CD14-positive monocyte (primary cell): ENCODE data around the gene DEGS1. TPM values are rescaled to one million over a fixed set of nuclear protein-coding genes. Genes with fewer than 3 reads are reported as not detected.

Experiments used
- DNase-seq, 3 donors: peaks; one replicate each; pipeline ENCODE4 v3.0.0-alpha.2; 2011 to 2022
- H2AFZ ChIP-seq: 2 replicates; pipeline ENCODE4 v1.6.0; 2012; ENCODE audit warnings: mild to moderate bottlenecking, low read depth, low read length, inconsistent platforms; ENCODE audit not compliant: insufficient read depth, poor library complexity, severe bottlenecking
- H3K27ac ChIP-seq, 2 donors: 1 replicate in 1 of 2; 2 replicates in 1 of 2; pipeline ENCODE4 v1.5.1; 2012 to 2013; ENCODE audit warnings: low read length in 2 of 2, control low read depth in 1 of 2, inconsistent platforms in 1 of 2, low read depth in 1 of 2, mild to moderate bottlenecking in 1 of 2
- H3K27me3 ChIP-seq, 2 donors: one replicate each; pipeline versions ENCODE4 v1.6.0 to v1.6.1; 2011 to 2013; ENCODE audit warnings: low read length in 2 of 2; ENCODE audit not compliant: control insufficient read depth in 2 of 2, insufficient read depth in 2 of 2
- H3K36me3 ChIP-seq, 2 donors: replicated peaks in 1 of 2; 1 replicate in 1 of 2; 2 replicates in 1 of 2; pipeline versions ENCODE4 v1.5.1 to v1.6.1; 2012 to 2013; ENCODE audit warnings: low read length in 2 of 2, control low read depth in 1 of 2, inconsistent platforms in 1 of 2, mild to moderate bottlenecking in 1 of 2; ENCODE audit not compliant: insufficient read depth in 2 of 2, control insufficient read depth in 1 of 2
- H3K4me1 ChIP-seq, 2 donors: 1 replicate in 1 of 2; 2 replicates in 1 of 2; pipeline versions ENCODE4 v1.5.1 to v1.6.1; 2012 to 2013; ENCODE audit warnings: low read length in 2 of 2, control low read depth in 1 of 2, inconsistent platforms in 1 of 2, mild to moderate bottlenecking in 1 of 2, moderate library complexity in 1 of 2; ENCODE audit not compliant: insufficient read depth in 2 of 2, control insufficient read depth in 1 of 2
- H3K4me2 ChIP-seq: replicated peaks from 2 replicates; pipeline ENCODE3; 2012; ENCODE audit warnings: low read length, moderate library complexity, mild to moderate bottlenecking; ENCODE audit not compliant: poor library complexity, severe bottlenecking; ENCODE audit errors: extremely low read depth
- H3K4me3 ChIP-seq, 3 experiments: fragments of 200-600 bp in 1 of 3; sonication (generic) in 1 of 3; replicated peaks in 1 of 3; 1 replicate in 2 of 3; 2 replicates in 1 of 3; pipeline ENCODE4 v1.5.1; 2011 to 2013; ENCODE audit warnings: low read length in 3 of 3, mild to moderate bottlenecking in 3 of 3, control low read depth in 2 of 3, low read depth in 2 of 3, inconsistent platforms in 1 of 3, moderate library complexity in 1 of 3
- H3K79me2 ChIP-seq: 2 replicates; pipeline ENCODE4 v1.6.0; 2012; ENCODE audit warnings: mild to moderate bottlenecking, control low read depth, inconsistent platforms, low read length, moderate library complexity; ENCODE audit not compliant: insufficient read depth
- H3K9ac ChIP-seq: 2 replicates; pipeline ENCODE4 v1.6.0; 2017; ENCODE audit warnings: low read length, mild to moderate bottlenecking; ENCODE audit not compliant: insufficient read depth, poor library complexity, severe bottlenecking
- H3K9me3 ChIP-seq, 2 donors: replicated peaks in 1 of 2; 1 replicate in 1 of 2; 2 replicates in 1 of 2; pipeline versions ENCODE4 v1.5.1 to v1.6.1; 2012 to 2013; ENCODE audit warnings: low read length in 2 of 2, control low read depth in 1 of 2; ENCODE audit not compliant: control insufficient read depth in 1 of 2, insufficient read depth in 1 of 2
- H4K20me1 ChIP-seq: 2 replicates; pipeline ENCODE4 v1.6.0; 2012; ENCODE audit warnings: mild to moderate bottlenecking, low read length, control low read depth, moderate library complexity; ENCODE audit not compliant: insufficient read depth
- H3K27ac Mint-ChIP-seq, 7 donors: one replicate each; pipeline ENCODE4 v1.8.0; 2020; ENCODE audit warnings: mild to moderate bottlenecking in 7 of 7, mixed read lengths in 7 of 7, moderate library complexity in 6 of 7, inconsistent platforms in 2 of 7
- H3K27me3 Mint-ChIP-seq, 3 donors: one replicate each; pipeline ENCODE4 v1.8.0; 2021 to 2022; ENCODE audit warnings: low read depth in 3 of 3, mild to moderate bottlenecking in 3 of 3, mixed read lengths in 3 of 3, moderate library complexity in 3 of 3, inconsistent platforms in 1 of 3
- H3K36me3 Mint-ChIP-seq, 2 donors: one replicate each; pipeline ENCODE4 v1.8.0; 2020; ENCODE audit warnings: mixed read lengths in 2 of 2, inconsistent platforms in 1 of 2, mild to moderate bottlenecking in 1 of 2
- H3K4me1 Mint-ChIP-seq: one replicate; pipeline ENCODE4 v1.8.0; 2020; ENCODE audit warnings: mild to moderate bottlenecking, mixed read lengths
- H3K4me3 Mint-ChIP-seq, 2 donors: one replicate each; pipeline ENCODE4 v1.8.0; 2020; ENCODE audit warnings: mild to moderate bottlenecking in 2 of 2, mixed read lengths in 2 of 2, moderate library complexity in 1 of 2
- H3K9me3 Mint-ChIP-seq, 7 donors: one replicate each; pipeline ENCODE4 v1.8.0; 2020 to 2022; ENCODE audit warnings: mixed read lengths in 7 of 7, mild to moderate bottlenecking in 6 of 7, moderate library complexity in 6 of 7, inconsistent platforms in 2 of 7
- CTCF ChIP-seq: fragments of 200-600 bp; IDR thresholded peaks from one replicate; pipeline ENCODE4 v1.8.0; 2022; ENCODE audit warnings: antibody characterized with exemption, mild to moderate bottlenecking
- WGBS: methylation state at CpG from one replicate; pipeline ENCODE4 v1.1.5; 2013; ENCODE audit warnings: missing lambda C conversion rate; ENCODE audit not compliant: insufficient coverage; 5-methylcytosine and 5-hydroxymethylcytosine counted together
- intact Hi-C, 2 donors: fragments of 100-400 bp; cut with micrococcal nuclease; formaldehyde crosslinking; loops; one replicate each; pipeline versions ENCODE4 v1.15.0 to v1.15.1; 2023
- polyA plus RNA-seq, 3 donors: library from polyadenylated mRNA; depleted of rRNA in 1 of 3; unstranded in 2 of 3; stranded (reverse) in 1 of 3; fragments of 300-500 nt in 2 of 3; fragments of >200 nt in 1 of 3; fragmentation: Illumina TruSeq in 2 of 3; gene quantifications; 1 replicate in 2 of 3; 2 replicates in 1 of 3; pipeline ENCODE4 v1.2.3, GENCODE V29; 2012 to 2021

Gene DEGS1
- polyA plus RNA-seq, 3 donors: 35.0 to 137 (median 118) TPM

DNA sequence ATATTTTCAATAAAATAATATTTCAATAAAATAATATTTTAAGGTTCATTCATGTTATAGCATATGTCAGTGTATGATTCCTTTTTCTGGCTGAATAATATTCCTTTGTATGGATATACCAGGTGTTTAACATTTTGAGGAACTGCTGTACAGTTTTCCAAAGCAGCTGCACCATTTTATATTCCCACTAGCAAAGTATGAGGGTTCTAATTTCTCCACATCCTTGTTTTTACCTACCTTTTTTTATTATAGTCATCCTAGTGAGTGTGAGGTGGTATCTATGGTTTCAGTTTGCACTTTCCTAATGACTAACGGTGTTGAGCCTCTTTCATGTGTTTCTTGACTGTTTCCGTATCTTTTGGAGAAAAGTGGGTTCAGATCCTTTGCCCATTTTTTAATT is 5.2 kb downstream of the DEGS1 start:
- Histone ChIP-seq H3K4me2 (no peak overlapping the region), H3K27ac (peak overlapping the region in 1 of 2 donors; percentile 34), H2AFZ (no peak overlapping the region), H3K4me1 (peaks cover 20 to 24% of the 10 kb centered on the region in 2 donors), H3K36me3 (peaks cover 28 to 36% of the 10 kb centered on the region in 2 donors), H3K9ac (no peak overlapping the region), H3K27me3 (no peaks in the 10 kb centered on the region), H3K79me2 (peaks cover 88% of the 10 kb centered on the region), H4K20me1 (peaks cover 78% of the 10 kb centered on the region), H3K4me3 (no peak overlapping the region), H3K9me3 (no peaks in the 10 kb centered on the region)
- intact Hi-C loops: no loop called here
- peak overlapping the region in 1 of 7 donors; percentile 54 for H3K27ac Mint-ChIP-seq
- H3K4me3 Mint-ChIP-seq: no peak overlapping the region
- 80% methylated on average over 1 of the region's 2 CpGs for WGBS
- H3K36me3 Mint-ChIP-seq: peaks cover 23 to 55% of the 10 kb centered on the region in 2 donors
- no peaks in the 10 kb centered on the region for H3K9me3 Mint-ChIP-seq
- DNase-seq: no peak
- H3K4me1 Mint-ChIP-seq: peaks cover 32% of the 10 kb centered on the region
- no peaks in the 10 kb centered on the region for H3K27me3 Mint-ChIP-seq
- no peak for TF ChIP-seq CTCF

DNA sequence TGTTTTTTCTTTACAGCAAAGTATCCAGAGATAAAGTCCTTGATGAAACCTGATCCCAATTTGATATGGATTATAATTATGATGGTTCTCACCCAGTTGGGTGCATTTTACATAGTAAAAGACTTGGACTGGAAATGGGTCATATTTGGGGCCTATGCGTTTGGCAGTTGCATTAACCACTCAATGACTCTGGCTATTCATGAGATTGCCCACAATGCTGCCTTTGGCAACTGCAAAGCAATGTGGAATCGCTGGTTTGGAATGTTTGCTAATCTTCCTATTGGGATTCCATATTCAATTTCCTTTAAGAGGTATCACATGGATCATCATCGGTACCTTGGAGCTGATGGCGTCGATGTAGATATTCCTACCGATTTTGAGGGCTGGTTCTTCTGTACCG is 6.5 kb downstream of the DEGS1 start:
- Histone ChIP-seq H3K27ac (no peak overlapping the region), H4K20me1 (peaks cover 68% of the 10 kb centered on the region), H3K4me1 (peaks cover 12 to 14% of the 10 kb centered on the region in 2 donors), H3K9ac (no peak overlapping the region), H3K4me3 (no peak overlapping the region), H3K79me2 (peaks cover 75% of the 10 kb centered on the region), H3K9me3 (no peaks in the 10 kb centered on the region), H3K27me3 (no peaks in the 10 kb centered on the region), H2AFZ (no peak overlapping the region), H3K36me3 (peaks cover 32 to 47% of the 10 kb centered on the region in 2 donors), H3K4me2 (no peak overlapping the region)
- TF ChIP-seq CTCF: no peak
- no CpG with 5 or more reads among the region's 7 CpGs for whole genome bisulfite sequencing
- H3K4me1 Mint-ChIP-seq: peaks cover 25% of the 10 kb centered on the region
- no peaks in the 10 kb centered on the region for H3K9me3 Mint-ChIP-seq
- H3K4me3 Mint-ChIP-seq: no peak overlapping the region
- intact Hi-C loops: no loop called here
- peaks cover 32 to 64% of the 10 kb centered on the region in 2 donors for H3K36me3 Mint-ChIP-seq
- no peak overlapping the region for H3K27ac Mint-ChIP-seq
- DNase-seq: no peak
- H3K27me3 Mint-ChIP-seq: no peaks in the 10 kb centered on the region
